SU-DHL-6 (cell line): ENCODE results near the gene SLC30A4.

Experiments
- H2AFZ ChIP-seq: fragments of 200-600 bp; sonication (generic); 2 replicates; pipeline ENCODE4 v1.6.1; 2014; ENCODE audit warnings: low read depth, mild to moderate bottlenecking, moderate library complexity, mixed read lengths, antibody characterized with exemption, low read length; ENCODE audit not compliant: severe bottlenecking
- H3F3A ChIP-seq: fragments of 200-600 bp; shearing (Covaris generic); 2 replicates; pipeline ENCODE4 v1.6.0; 2016; ENCODE audit warnings: antibody characterized with exemption, mild to moderate bottlenecking; ENCODE audit not compliant: insufficient read depth
- H3K27ac ChIP-seq: fragments of 200-600 bp; sonication (generic); 2 replicates; pipeline ENCODE4 v1.5.1; 2016; ENCODE audit warnings: low read depth, mild to moderate bottlenecking, low read length, moderate library complexity, mixed read lengths
- H3K27me3 ChIP-seq: fragments of 200-600 bp; sonication (generic), shearing (Covaris generic); 2 replicates; pipeline ENCODE4 v1.6.0; 2014; ENCODE audit warnings: mild to moderate bottlenecking, low read length
- H3K36me3 ChIP-seq: fragments of 200-600 bp; sonication (generic); 2 replicates; pipeline ENCODE4 v1.6.1; 2014; ENCODE audit warnings: mild to moderate bottlenecking, low read length, mixed read lengths
- H3K4me2 ChIP-seq: fragments of 300-600, 200-600 bp; shearing (Covaris generic), sonication (generic); 2 replicates; pipeline ENCODE4 v1.6.0; 2014; ENCODE audit warnings: low read length, low read depth, mild to moderate bottlenecking; ENCODE audit not compliant: poor library complexity, severe bottlenecking
- H3K4me3 ChIP-seq: fragments of 200-600 bp; sonication (generic); 2 replicates; pipeline ENCODE4 v1.5.1; 2014; ENCODE audit warnings: antibody characterized with exemption, low read length, mild to moderate bottlenecking, mixed read lengths; ENCODE audit not compliant: insufficient read depth, poor library complexity, severe bottlenecking
- H3K79me2 ChIP-seq: fragments of 200-600 bp; sonication (generic); 2 replicates; pipeline ENCODE4 v1.6.1; 2014; ENCODE audit warnings: mild to moderate bottlenecking, low read length, moderate library complexity; ENCODE audit not compliant: insufficient read depth
- H3K9ac ChIP-seq: fragments of 200-600 bp; sonication (generic); 2 replicates; pipeline ENCODE4 v1.7.0; 2014; ENCODE audit warnings: mild to moderate bottlenecking, low read length
- H3K9me2 ChIP-seq: fragments of 200-600 bp; sonication (generic); replicated peaks from 2 replicates; pipeline ENCODE4 v1.6.1; 2014; ENCODE audit warnings: low read length; ENCODE audit not compliant: insufficient read depth
- H3K9me3 ChIP-seq: fragments of 200-600 bp; sonication (generic); 2 replicates; pipeline ENCODE4 v1.6.1; 2014; ENCODE audit warnings: low read length, mixed read lengths; ENCODE audit not compliant: insufficient read depth
- H4K20me1 ChIP-seq: fragments of 200-600 bp; sonication (generic); 2 replicates; pipeline ENCODE4 v1.6.1; 2014; ENCODE audit warnings: low read depth, mild to moderate bottlenecking, antibody characterized with exemption, low read length, moderate library complexity, mixed read lengths
- CTCF ChIP-seq: fragments of 200-600 bp; sonication (generic); IDR thresholded peaks from one replicate; pipeline ENCODE4 v1.5.1; 2017; ENCODE audit warnings: antibody characterized with exemption, mild to moderate bottlenecking, low read length, moderate library complexity; ENCODE audit not compliant: insufficient read depth, poor library complexity, severe bottlenecking
- EZH2phosphoT487 ChIP-seq: fragments of 200-600 bp; sonication (generic), shearing (Covaris generic); conservative IDR thresholded peaks from 2 replicates; pipeline ENCODE4 v1.6.1; 2018; ENCODE audit warnings: mild to moderate bottlenecking, antibody characterized with exemption, low read length, moderate library complexity, mixed read lengths

The SLC30A4 gene

GRCh38 chr15:45546789-45547188, 24.2 kb upstream of the SLC30A4 start:
- Histone ChIP-seq H2AFZ (no peak overlapping the region), H3K4me3 (no peak overlapping the region), H3K4me2 (no peak overlapping the region)

GRCh38 chr15:45544266-45545023, 21.9 kb upstream of the SLC30A4 start:
- no peak for TF ChIP-seq CTCF
- TF ChIP-seq EZH2phosphoT487 = no peak
- peak overlapping the region; percentile 45 for H3K4me3 ChIP-seq
- no peaks in the 10 kb centered on the region for H3K9me2 ChIP-seq
- H3F3A ChIP-seq = peaks cover 23% of the 10 kb centered on the region
- no peaks in the 10 kb centered on the region for H3K36me3 ChIP-seq
- no peaks in the 10 kb centered on the region for H3K79me2 ChIP-seq
- peak overlapping the region; percentile 54 for H3K9ac ChIP-seq
- no peaks in the 10 kb centered on the region for H4K20me1 ChIP-seq
- H3K9me3 ChIP-seq = no peaks in the 10 kb centered on the region
- peak overlapping the region; percentile 89 for H3K27ac ChIP-seq
- H3K4me2 ChIP-seq = peak overlapping the region; percentile 81
- no peak overlapping the region for H2AFZ ChIP-seq
- H3K27me3 ChIP-seq = no peaks in the 10 kb centered on the region

More at GRCh38 chr15:45546789-45547188, 24.2 kb upstream of the SLC30A4 start:
- TF ChIP-seq CTCF (no peak), EZH2phosphoT487 (no peak)
- no peaks in the 10 kb centered on the region for H3K79me2 ChIP-seq
- H3K27me3 ChIP-seq = no peaks in the 10 kb centered on the region
- H3K9me3 ChIP-seq = no peaks in the 10 kb centered on the region
- H3K9ac ChIP-seq = 0 out of 2 replicates have a peak overlapping the region, but pooled peaks have one; percentile 54
- H3K9me2 ChIP-seq = no peaks in the 10 kb centered on the region
- peak overlapping the region; percentile 89 for H3K27ac ChIP-seq
- peaks cover 23% of the 10 kb centered on the region for H3F3A ChIP-seq
- no peaks in the 10 kb centered on the region for H4K20me1 ChIP-seq
- no peaks in the 10 kb centered on the region for H3K36me3 ChIP-seq

GRCh38 chr15:45543051-45543450, 20.5 kb upstream of the SLC30A4 start:
- Histone ChIP-seq H3K9ac (no peak overlapping the region; the same call in 1 of the 2 replicates), H3K4me2 (no peak overlapping the region), H3K9me3 (no peaks in the 10 kb centered on the region), H3K9me2 (no peaks in the 10 kb centered on the region), H4K20me1 (no peaks in the 10 kb centered on the region), H3K36me3 (no peaks in the 10 kb centered on the region), H3K4me3 (no peak overlapping the region), H3K27me3 (no peaks in the 10 kb centered on the region), H3K79me2 (no peaks in the 10 kb centered on the region), H3K27ac (peak overlapping the region; percentile 36), H2AFZ (peak overlapping the region; percentile 21), H3F3A (peaks cover 23% of the 10 kb centered on the region)
- no peak for TF ChIP-seq EZH2phosphoT487
- no peak for TF ChIP-seq CTCF
